Spinal cord (tissue), 10 donors: ENCODE measurements around the gene TRPM8. TPM values are rescaled to one million over a fixed set of nuclear protein-coding genes. Genes with fewer than 3 reads are reported as not detected.
"Not testable (repeated sequence)": the region's sequence is repeated elsewhere in the genome, so short reads cannot be mapped to it uniquely, and the experiment has no call there.

Experiments used
- DNase-seq, 6 donors: peaks; one replicate each; pipeline versions ENCODE4 v3.0.0 to v3.0.0-alpha.2; 2013 to 2015; ENCODE audit warnings: low spot score in 6 of 6, low read depth in 4 of 6
- H3K27ac ChIP-seq: one replicate; pipeline ENCODE4 v1.5.1; 2013; ENCODE audit warnings: low read depth, low read length, control low read depth
- H3K27me3 ChIP-seq: one replicate; pipeline ENCODE4 v1.6.1; 2013; ENCODE audit warnings: low read length; ENCODE audit not compliant: control insufficient read depth, insufficient read depth
- H3K36me3 ChIP-seq: one replicate; pipeline ENCODE4 v1.6.1; 2013; ENCODE audit warnings: low read length; ENCODE audit not compliant: control insufficient read depth, insufficient read depth
- H3K4me1 ChIP-seq: one replicate; pipeline ENCODE4 v1.6.1; 2013; ENCODE audit warnings: low read length; ENCODE audit not compliant: control insufficient read depth, insufficient read depth
- H3K4me3 ChIP-seq: one replicate; pipeline ENCODE4 v1.5.1; 2013; ENCODE audit warnings: low read depth, low read length, control low read depth
- H3K9me3 ChIP-seq: one replicate; pipeline ENCODE4 v1.6.1; 2013; ENCODE audit warnings: low read length; ENCODE audit not compliant: control insufficient read depth, insufficient read depth
- WGBS: methylation state at CpG from one replicate; pipeline ENCODE4 v1.1.5; 2013; ENCODE audit warnings: missing lambda C conversion rate; ENCODE audit not compliant: insufficient coverage; 5-methylcytosine and 5-hydroxymethylcytosine counted together
- polyA plus RNA-seq, 2 donors: library from polyadenylated mRNA; unstranded; fragments of 120-200 nt; gene quantifications; one replicate each; pipeline ENCODE4 v1.2.1, GENCODE V29; 2013; ENCODE audit not compliant: insufficient read length in 2 of 2
- total RNA-seq, 2 donors: library from RNA; depleted of rRNA in 1 of 2; stranded (reverse); fragments of 120-200 nt in 1 of 2; fragments of >200 nt in 1 of 2; gene quantifications; one replicate each; pipeline versions ENCODE4 v1.2.3 to v1.2.4, GENCODE V29; 2013 to 2014
- donor health status: healthy.

TRPM8 gene
- total and polyA plus RNA-seq, 4 donors, result 0.22 to 1.9 (median 1.1) TPM

DNA sequence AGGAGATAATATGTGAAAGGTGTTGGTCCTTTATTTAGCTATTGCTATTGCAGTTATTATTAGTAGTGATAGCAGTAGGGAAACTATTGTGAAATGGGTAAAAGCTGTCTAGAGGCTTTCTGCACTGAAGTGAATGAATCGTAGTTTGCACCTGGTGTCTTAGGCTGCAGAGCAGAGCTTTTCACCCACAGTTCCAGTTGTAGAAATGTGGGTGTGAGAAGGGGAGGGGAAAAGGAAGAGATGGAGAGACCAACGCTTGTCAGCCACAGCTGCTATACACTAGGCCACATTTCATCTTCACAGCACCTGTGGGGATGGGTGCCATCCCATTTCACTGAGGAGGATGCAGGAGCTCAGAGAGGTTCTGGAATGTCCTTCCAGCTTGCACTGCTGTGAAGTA is 50.0 kb downstream of the TRPM8 start:
- H3K4me3 ChIP-seq, result no peak overlapping the region
- peaks cover 1% of the 10 kb centered on the region for H3K9me3 ChIP-seq
- WGBS, result 75% methylated on average over 2 of the region's 2 CpGs

DNA sequence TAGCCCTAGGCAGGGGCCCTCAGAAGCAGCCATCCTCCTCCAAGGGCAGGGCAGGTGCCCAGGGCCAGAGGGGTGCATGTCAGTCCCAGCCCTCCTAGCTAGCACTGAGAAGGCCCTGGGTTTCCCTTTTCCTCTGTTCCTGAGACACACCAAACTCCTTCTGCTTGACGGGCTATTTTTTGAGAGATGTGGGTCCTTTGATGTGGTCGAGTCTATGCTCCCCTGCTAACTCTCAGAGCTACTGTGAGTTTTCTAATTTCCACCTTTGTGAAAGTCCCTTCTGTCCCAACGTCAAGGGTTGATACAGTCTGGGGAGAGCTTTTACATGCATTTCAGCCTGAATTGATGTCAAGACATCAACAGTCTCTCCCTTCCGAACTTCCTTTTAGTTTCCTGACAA is 51.4 kb downstream of the TRPM8 start:
- Histone ChIP-seq H3K36me3 (no peaks in the 10 kb centered on the region), H3K4me1 (no peaks in the 10 kb centered on the region)
- WGBS, result 90% methylated on average over 2 of the region's 4 CpGs

More for the DNA sequence above, 50.0 kb downstream of the TRPM8 start:
- H3K4me1 ChIP-seq, result no peaks in the 10 kb centered on the region
- DNase-seq, result no peak
- H3K27me3 ChIP-seq, result no peaks in the 10 kb centered on the region
- no peaks in the 10 kb centered on the region for H3K36me3 ChIP-seq
- no peak overlapping the region for H3K27ac ChIP-seq

DNA sequence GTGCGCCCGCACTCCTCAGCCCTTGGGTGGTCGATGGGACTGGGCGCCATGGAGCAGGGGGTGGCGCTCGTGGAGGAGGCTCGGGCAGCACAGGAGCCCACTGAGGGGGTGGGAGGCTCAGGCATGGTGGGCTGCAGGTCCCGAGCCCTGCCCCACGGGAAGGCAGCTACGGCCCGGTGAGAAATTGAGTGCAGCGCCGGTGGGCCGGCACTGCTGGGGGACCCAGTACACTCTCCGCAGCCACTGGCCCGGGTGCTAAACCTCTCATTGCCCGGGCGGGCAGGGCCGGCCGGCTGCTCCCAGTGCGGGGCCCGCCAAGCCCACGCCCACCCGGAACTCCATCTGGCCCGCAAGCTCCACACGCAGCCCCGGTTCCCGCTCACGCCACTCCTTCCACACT is 55.3 kb downstream of the TRPM8 start:
- WGBS, result 92% methylated on average over 17 of the region's 29 CpGs
- H3K27me3 ChIP-seq, H3K36me3 ChIP-seq, H3K4me3 ChIP-seq, H3K4me1 ChIP-seq, H3K9me3 ChIP-seq, DNase-seq, H3K27ac ChIP-seq: not testable (repeated sequence)

More for the DNA sequence above, 51.4 kb downstream of the TRPM8 start:
- Histone ChIP-seq H3K27ac (no peak overlapping the region), H3K27me3 (no peaks in the 10 kb centered on the region), H3K9me3 (peaks cover 1% of the 10 kb centered on the region), H3K4me3 (no peak overlapping the region)
- no peak for DNase-seq

DNA sequence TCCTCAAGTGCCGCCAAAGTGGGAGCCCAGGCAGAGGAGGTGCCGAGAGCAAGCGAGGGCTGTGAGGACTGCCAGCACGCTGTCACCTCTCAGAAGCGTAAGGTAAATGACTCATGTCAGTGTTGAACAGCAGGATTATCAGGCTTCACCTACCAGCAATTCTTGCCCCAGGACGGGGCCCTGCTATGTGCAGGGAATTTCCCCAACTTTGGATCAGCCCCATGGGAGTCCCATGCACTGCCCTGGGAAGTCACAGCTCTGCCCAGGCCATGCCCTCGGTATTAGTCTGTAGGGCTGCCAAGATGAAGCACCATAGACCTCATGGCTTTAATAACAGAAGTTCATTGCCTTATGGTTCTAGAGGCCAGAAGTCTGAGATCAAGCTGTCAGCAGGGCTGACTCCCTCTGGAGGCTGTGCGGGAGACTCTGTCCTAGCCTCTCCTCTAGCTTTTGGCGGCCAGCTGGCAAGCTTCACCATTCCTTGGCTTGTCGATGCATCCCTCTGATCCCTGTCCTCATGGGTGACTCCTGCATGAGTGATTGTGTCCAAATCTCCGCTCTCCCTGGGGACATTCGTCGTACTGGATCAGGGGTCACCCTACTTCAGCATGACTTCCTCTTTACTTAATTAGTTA is 55.9 kb downstream of the TRPM8 start:
- Histone ChIP-seq H3K27me3 (no peaks in the 10 kb centered on the region), H3K4me1 (peaks cover 4% of the 10 kb centered on the region), H3K9me3 (peaks cover 1% of the 10 kb centered on the region), H3K36me3 (no peaks in the 10 kb centered on the region), H3K27ac (no peak overlapping the region), H3K4me3 (no peak overlapping the region)
- WGBS, result 94% methylated on average over 12 of the region's 13 CpGs
- DNase-seq, result no peak

DNA sequence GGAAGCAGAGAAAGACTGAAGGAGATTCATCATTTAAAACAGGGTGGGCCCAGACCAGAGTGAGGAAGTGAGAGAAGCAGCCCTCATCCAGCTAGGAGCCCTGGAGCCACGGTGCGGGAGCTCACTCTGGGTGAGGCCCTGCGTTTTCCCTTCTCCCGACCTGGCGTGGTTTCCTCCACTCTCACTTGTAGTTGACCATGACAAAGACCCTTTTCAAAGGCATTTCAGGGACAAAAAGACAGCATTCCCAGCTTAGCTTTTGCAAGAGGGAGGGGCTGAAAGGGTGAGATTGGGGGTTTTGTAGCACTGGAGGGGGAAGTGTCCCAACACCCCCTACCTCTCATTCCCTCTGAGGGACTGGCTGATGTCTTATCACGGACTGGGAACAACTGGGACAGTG is 56.6 kb downstream of the TRPM8 start:
- Histone ChIP-seq H3K27me3 (no peaks in the 10 kb centered on the region), H3K9me3 (peaks cover 1% of the 10 kb centered on the region), H3K4me1 (peaks cover 4% of the 10 kb centered on the region), H3K4me3 (no peak overlapping the region), H3K36me3 (no peaks in the 10 kb centered on the region), H3K27ac (no peak overlapping the region)
- 38% methylated on average over 2 of the region's 6 CpGs for WGBS
- no peak for DNase-seq

DNA sequence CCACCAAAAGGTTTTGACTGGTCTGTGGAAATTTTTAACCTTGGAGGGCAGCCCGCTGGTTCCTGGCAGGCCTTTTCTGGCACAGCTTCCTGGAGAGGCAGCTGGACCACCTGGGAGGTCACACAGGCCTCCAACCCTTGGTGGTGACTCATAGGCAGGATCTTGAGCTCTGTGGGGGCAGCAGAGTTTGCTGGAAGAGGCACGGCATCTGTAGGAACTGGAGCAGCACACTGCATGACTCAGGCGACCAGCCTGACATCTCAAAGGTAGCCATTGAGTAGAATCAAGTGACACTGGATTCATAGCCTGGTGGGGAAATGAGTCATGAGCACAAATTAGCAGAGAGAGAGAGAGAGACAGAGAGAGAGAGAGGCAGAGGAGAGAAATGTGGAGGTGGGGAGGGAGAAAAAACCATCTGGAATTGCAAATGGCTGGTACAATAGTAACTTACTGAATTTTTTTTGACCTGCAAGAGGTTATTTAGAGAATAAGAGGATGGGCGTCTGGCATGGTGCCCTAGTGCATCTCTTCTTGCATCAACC is 57.4 kb downstream of the TRPM8 start:
- peaks cover 1% of the 10 kb centered on the region for H3K9me3 ChIP-seq
- 80% methylated on average over 4 of the region's 4 CpGs for WGBS
- no peak for DNase-seq
- H3K27ac ChIP-seq, result no peak overlapping the region
- no peak overlapping the region for H3K4me3 ChIP-seq
- peaks cover 4% of the 10 kb centered on the region for H3K4me1 ChIP-seq
- H3K36me3 ChIP-seq, result no peaks in the 10 kb centered on the region
- H3K27me3 ChIP-seq, result no peaks in the 10 kb centered on the region

DNA sequence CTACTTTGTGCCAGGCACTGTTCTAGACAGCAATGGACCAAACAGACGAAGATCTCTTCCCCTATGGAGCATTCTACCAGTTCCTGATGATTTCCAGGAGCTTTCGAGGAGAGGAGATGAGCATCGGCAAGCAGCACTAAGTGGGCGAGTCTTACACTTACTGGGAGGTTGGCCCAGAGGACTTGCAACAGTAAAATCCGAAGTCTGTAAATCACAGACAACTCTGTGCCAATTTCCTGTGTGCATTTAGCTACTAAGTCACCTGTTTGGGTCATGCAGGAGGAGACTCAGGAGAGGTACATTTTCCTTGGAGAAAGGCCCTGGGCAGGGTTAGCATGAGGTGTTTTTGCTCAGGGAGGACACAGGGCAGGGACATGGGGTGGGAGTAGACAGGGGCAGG is 58.9 kb downstream of the TRPM8 start:
- WGBS, result 83% methylated on average over 5 of the region's 5 CpGs
- DNase-seq, result no peak
- Histone ChIP-seq H3K4me3 (no peak overlapping the region), H3K27ac (no peak overlapping the region), H3K27me3 (no peaks in the 10 kb centered on the region), H3K9me3 (peaks cover 1% of the 10 kb centered on the region), H3K36me3 (no peaks in the 10 kb centered on the region), H3K4me1 (peaks cover 4% of the 10 kb centered on the region)

DNA sequence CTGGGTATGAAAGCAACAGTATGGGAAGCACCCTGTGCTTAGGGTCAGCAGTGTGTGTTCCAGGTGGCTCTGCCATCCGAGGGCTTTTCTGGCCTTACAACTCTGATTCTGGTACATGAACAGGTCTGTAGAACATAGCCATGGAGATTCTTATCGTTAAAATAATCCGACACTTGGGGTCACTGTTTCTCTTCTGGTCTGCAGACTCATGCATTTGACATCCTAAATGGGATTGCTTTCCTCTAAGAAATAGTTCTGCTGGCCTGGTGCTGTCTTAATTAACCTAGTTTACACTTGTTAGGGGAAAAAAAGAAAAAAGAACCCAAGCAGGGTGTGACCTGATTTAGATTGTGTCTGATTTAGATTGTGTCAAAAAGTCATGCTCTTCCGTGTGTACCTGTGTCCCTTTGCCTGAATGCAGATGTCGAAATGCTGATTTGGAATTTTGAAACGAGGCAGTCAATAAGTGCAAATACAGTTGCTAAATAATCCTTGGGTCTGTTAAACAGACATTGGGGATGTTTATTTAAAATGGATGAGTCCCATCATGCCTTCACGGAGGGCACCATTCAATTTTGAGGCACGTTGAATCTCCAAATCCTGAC is 59.6 kb downstream of the TRPM8 start:
- DNase-seq, result peak; percentile 67 to 97 (median 70)
- Histone ChIP-seq H3K36me3 (no peaks in the 10 kb centered on the region), H3K9me3 (no peaks in the 10 kb centered on the region), H3K27me3 (no peaks in the 10 kb centered on the region), H3K4me3 (no peak overlapping the region), H3K4me1 (peaks cover 4% of the 10 kb centered on the region), H3K27ac (no peak overlapping the region)
- 58% methylated on average over 3 of the region's 8 CpGs for WGBS

DNA sequence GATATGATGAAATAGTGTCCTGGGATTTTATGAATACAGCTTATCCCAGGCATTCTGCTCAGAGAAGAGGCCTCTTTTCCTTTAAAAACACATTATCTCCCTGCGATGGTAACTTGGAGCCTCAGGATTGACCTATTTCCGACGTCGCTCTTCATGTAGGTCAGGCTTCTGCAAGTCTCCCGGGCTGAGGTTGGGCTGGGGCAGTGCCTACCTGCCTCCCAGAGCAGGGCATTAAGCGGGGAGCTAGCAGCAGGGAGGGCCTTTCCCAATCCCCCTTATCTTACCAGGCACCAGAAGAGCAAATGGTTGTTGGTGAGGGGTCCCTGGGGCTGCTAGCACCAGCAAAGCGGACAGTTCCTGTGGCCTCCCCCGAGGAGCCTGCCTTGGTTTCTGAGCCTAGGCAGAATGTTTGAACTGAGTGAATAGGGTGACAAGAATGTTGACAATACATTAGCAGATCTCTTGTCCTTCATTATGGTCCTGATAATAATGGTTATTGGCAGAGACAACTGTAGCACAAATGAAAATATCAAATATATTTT is 60.2 kb downstream of the TRPM8 start:
- WGBS, result 61% methylated on average over 5 of the region's 8 CpGs
- Histone ChIP-seq H3K4me3 (no peak overlapping the region), H3K36me3 (no peaks in the 10 kb centered on the region), H3K9me3 (no peaks in the 10 kb centered on the region), H3K4me1 (peaks cover 4% of the 10 kb centered on the region), H3K27me3 (no peaks in the 10 kb centered on the region), H3K27ac (no peak overlapping the region)
- no peak for DNase-seq

DNA sequence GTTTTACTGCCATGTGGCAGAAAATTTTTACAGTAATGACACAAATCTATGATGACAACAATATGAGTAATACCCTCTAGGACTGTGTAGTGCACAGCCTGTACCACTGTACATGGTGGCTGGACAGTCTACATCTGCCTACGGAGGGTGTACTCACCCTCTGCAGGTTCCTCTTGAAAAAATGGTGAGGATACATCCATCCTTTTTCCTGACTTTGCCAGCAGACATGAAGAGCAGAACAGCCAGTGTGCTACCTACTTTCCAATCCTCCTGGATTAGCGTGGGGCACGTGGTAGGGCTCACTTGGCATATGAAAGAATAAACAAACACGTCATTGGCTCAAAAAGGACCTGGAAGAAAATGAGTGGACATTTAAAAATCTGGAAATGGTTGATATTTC is 62.6 kb downstream of the TRPM8 start:
- Histone ChIP-seq H3K4me1 (peaks cover 4% of the 10 kb centered on the region), H3K27ac (no peak overlapping the region), H3K9me3 (no peaks in the 10 kb centered on the region), H3K4me3 (no peak overlapping the region), H3K36me3 (no peaks in the 10 kb centered on the region), H3K27me3 (no peaks in the 10 kb centered on the region)
- no peak for DNase-seq
- WGBS, result 45% methylated on average over 2 of the region's 4 CpGs
